GM12878 (cell line): ENCODE data around the gene ADAMTS2.

Experiments
- CBX5 ChIP-seq: sonication (generic); IDR thresholded peaks from 2 replicates; pipeline ENCODE4 v1.6.1; 2016; ENCODE audit warnings: low read depth, moderate library complexity, mild to moderate bottlenecking, inconsistent platforms
- CTCF ChIP-seq, 3 experiments: IDR thresholded peaks in 2 of 3; conservative IDR thresholded peaks in 1 of 3; 2 replicates each; pipeline ENCODE4 v1.5.1; 2011; ENCODE audit warnings: low read depth in 3 of 3, low read length in 3 of 3, mild to moderate bottlenecking in 3 of 3, control low read depth in 2 of 3, moderate library complexity in 2 of 3, inconsistent platforms in 1 of 3, mixed read lengths in 1 of 3; ENCODE audit not compliant: control insufficient read depth in 2 of 3, insufficient read depth in 1 of 3; ENCODE audit errors: extremely low read depth in 1 of 3
- FOS ChIP-seq: IDR thresholded peaks from 3 replicates; pipeline ENCODE4 v1.6.1; 2011; ENCODE audit warnings: borderline replicate concordance; ENCODE audit not compliant: insufficient read length; ENCODE audit errors: extremely low read depth
- POLR2AphosphoS5 ChIP-seq: IDR thresholded peaks from 2 replicates; pipeline ENCODE4 v1.6.1; 2011; ENCODE audit warnings: mild to moderate bottlenecking, low read length, inconsistent platforms
- RAD21 ChIP-seq: IDR thresholded peaks from 2 replicates; pipeline ENCODE4 v1.6.1; 2011; ENCODE audit warnings: mild to moderate bottlenecking, low read depth, low read length, moderate library complexity; ENCODE audit not compliant: insufficient read depth
- TARDBP ChIP-seq: IDR thresholded peaks from 2 replicates; pipeline ENCODE4 v1.6.1; 2016; ENCODE audit warnings: borderline replicate concordance
- TCF12 ChIP-seq: IDR thresholded peaks from 2 replicates; pipeline ENCODE4 v1.6.1; 2011; ENCODE audit warnings: low read depth, mild to moderate bottlenecking, low read length

GRCh38 chr5:179267671-179268083, 77.6 kb downstream of the ADAMTS2 start:
- TF ChIP-seq TARDBP: no peak
- no peak for TF ChIP-seq RAD21
- no peak for TF ChIP-seq CBX5
- TF ChIP-seq TCF12: no peak
- TF ChIP-seq FOS: no peak
- no peak for TF ChIP-seq POLR2AphosphoS5
- no peak for TF ChIP-seq CTCF (IDR thresholded peaks at IDR 0.05 in 2 of 3, conservative IDR thresholded peaks at IDR 0.05 in 1 of 3; ENCODE audit: control insufficient read depth in 2 of 3, extremely low read depth in 1 of 3, insufficient read depth in 1 of 3, low read depth in 3 of 3, low read length in 3 of 3)
